Limb (tissue), 2 donors: ENCODE measurements around the gene PDE4DIP.
"Not testable (repeated sequence)": the region's sequence is repeated elsewhere in the genome, so short reads cannot be mapped to it uniquely, and the experiment has no call there.

ENCODE experiments used
- DNase-seq, 2 donors: peaks; one replicate each; pipeline ENCODE4 v3.0.0-alpha.2; 2016; ENCODE audit errors: extremely low spot score in 2 of 2

The PDE4DIP gene

GRCh38 chr1:148844220-148844619 lies at the start of gene PDE4DIP:
Gene PDE4DIP (plus strand): TSS chr1:148844428. CDS start chr1:148844775, 347 bp downstream.
- not testable (repeated sequence) for DNase-seq

- not testable (repeated sequence) for DNase-seq
Measured at GRCh38 chr1:148808268-148808928, 35.8 kb upstream of the PDE4DIP start.

- DNase-seq = not testable (repeated sequence)
Measured at GRCh38 chr1:148808929-148809283, 35.3 kb upstream of the PDE4DIP start.

GRCh38 chr1:148822180-148822579 lies 22.0 kb upstream of the PDE4DIP start:
- not testable (repeated sequence) for DNase-seq

- DNase-seq = not testable (repeated sequence)
Measured at GRCh38 chr1:148823822-148824221, 20.4 kb upstream of the PDE4DIP start.

- not testable (repeated sequence) for DNase-seq
Measured at GRCh38 chr1:148825029-148825428, 19.2 kb upstream of the PDE4DIP start.

GRCh38 chr1:148828531-148828930 lies 15.7 kb upstream of the PDE4DIP start:
- not testable (repeated sequence) for DNase-seq

- not testable (repeated sequence) for DNase-seq
Measured at GRCh38 chr1:148828962-148829361, 15.3 kb upstream of the PDE4DIP start.

- not testable (repeated sequence) for DNase-seq
Measured at GRCh38 chr1:148829365-148829764, 14.9 kb upstream of the PDE4DIP start.

GRCh38 chr1:148841262-148841661 lies 3.0 kb upstream of the PDE4DIP start:
- DNase-seq = not testable (repeated sequence)

- not testable (repeated sequence) for DNase-seq
Measured at GRCh38 chr1:148844651-148845050, 423 bp downstream of the PDE4DIP start.

GRCh38 chr1:148845068-148845467 lies 840 bp downstream of the PDE4DIP start:
- not testable (repeated sequence) for DNase-seq

GRCh38 chr1:148850347-148850746 lies 6.1 kb downstream of the PDE4DIP start:
- DNase-seq = not testable (repeated sequence)

GRCh38 chr1:148850840-148851239 lies 6.6 kb downstream of the PDE4DIP start:
- DNase-seq = not testable (repeated sequence)

GRCh38 chr1:148851684-148852083 lies 7.5 kb downstream of the PDE4DIP start:
- not testable (repeated sequence) for DNase-seq

- DNase-seq = not testable (repeated sequence)
Measured at GRCh38 chr1:148853363-148853762, 9.1 kb downstream of the PDE4DIP start.

- not testable (repeated sequence) for DNase-seq
Measured at GRCh38 chr1:148854063-148854462, 9.8 kb downstream of the PDE4DIP start.

- not testable (repeated sequence) for DNase-seq
Measured at GRCh38 chr1:148855367-148855766, 11.1 kb downstream of the PDE4DIP start.

- DNase-seq = not testable (repeated sequence)
Measured at GRCh38 chr1:148860049-148860448, 15.8 kb downstream of the PDE4DIP start.

GRCh38 chr1:148860579-148861259 lies 16.5 kb downstream of the PDE4DIP start:
- DNase-seq = not testable (repeated sequence)

GRCh38 chr1:148862590-148862989 lies 18.4 kb downstream of the PDE4DIP start:
- not testable (repeated sequence) for DNase-seq

GRCh38 chr1:148868924-148869633 lies 24.9 kb downstream of the PDE4DIP start:
- not testable (repeated sequence) for DNase-seq
